Stimulated activated CD8-positive, alpha-beta memory T cell treated with anti-CD3 and anti-CD28 coated beads, Interleukin-4, amount 100 ng/mL, for 24 hours (primary cell): ENCODE measurements around the gene PCDHGB5.
"Not testable (repeated sequence)": the region's sequence is repeated elsewhere in the genome, so short reads cannot be mapped to it uniquely, and the experiment has no call there.

Experiments
- DNase-seq: peaks from one replicate; pipeline ENCODE4 v3.0.0-alpha.2; 2020; ENCODE audit warnings: low read depth

PCDHGB5 gene

GRCh38 chr5:141412854-141413539 lies 15.2 kb downstream of the PCDHGB5 start, which contains the start of gene PCDHGA10:
Gene PCDHGA10, plus strand, starts transcription at chr5:141412987. Its CDS starts 189 bp downstream, at chr5:141413176.
- no peak for DNase-seq

GRCh38 chr5:141413540-141414069 lies 15.9 kb downstream of the PCDHGB5 start:
- DNase-seq, result no peak

- not testable (repeated sequence) for DNase-seq
These were observed 17.0 kb downstream of the PCDHGB5 start for GRCh38 chr5:141414548-141415274.

- not testable (repeated sequence) for DNase-seq
These were observed 17.5 kb downstream of the PCDHGB5 start for GRCh38 chr5:141415275-141415618.

- not testable (repeated sequence) for DNase-seq
These were observed 19.9 kb downstream of the PCDHGB5 start, which contains the start of gene PCDHGB7 for GRCh38 chr5:141417494-141418172. Gene PCDHGB7, plus strand, starts transcription at chr5:141417677. Its CDS starts 183 bp downstream, at chr5:141417860.

GRCh38 chr5:141419074-141419880 lies 21.5 kb downstream of the PCDHGB5 start:
- no peak for DNase-seq

- no peak for DNase-seq
These were observed 23.2 kb downstream of the PCDHGB5 start, which contains the start of gene PCDHGA11 for GRCh38 chr5:141420855-141421488. Gene PCDHGA11, plus strand, starts transcription at chr5:141421051. Its CDS starts 177 bp downstream, at chr5:141421228.

- DNase-seq, result no peak
These were observed 23.7 kb downstream of the PCDHGB5 start for GRCh38 chr5:141421489-141421855.

GRCh38 chr5:141422742-141423291 lies 25.1 kb downstream of the PCDHGB5 start:
- no peak for DNase-seq

- no peak for DNase-seq
These were observed 30.2 kb downstream of the PCDHGB5 start for GRCh38 chr5:141427783-141428426.

- no peak for DNase-seq
These were observed 32.8 kb downstream of the PCDHGB5 start, which contains the start of gene PCDHGA12 for GRCh38 chr5:141430332-141431113. Gene PCDHGA12, plus strand, starts transcription at chr5:141430507. Its CDS starts 253 bp downstream, at chr5:141430760.

GRCh38 chr5:141431286-141431685 lies 33.5 kb downstream of the PCDHGB5 start:
- DNase-seq, result no peak

- DNase-seq, result not testable (repeated sequence)
These were observed 34.6 kb downstream of the PCDHGB5 start for GRCh38 chr5:141432308-141432707.

GRCh38 chr5:141432726-141433125 lies 35.0 kb downstream of the PCDHGB5 start:
- DNase-seq, result not testable (repeated sequence)

- DNase-seq, result no peak
These were observed 36.3 kb downstream of the PCDHGB5 start for GRCh38 chr5:141434006-141434405.

GRCh38 chr5:141437221-141437620 lies 39.5 kb downstream of the PCDHGB5 start:
- DNase-seq, result no peak

- DNase-seq, result no peak
These were observed 41.8 kb downstream of the PCDHGB5 start for GRCh38 chr5:141439411-141440141.

GRCh38 chr5:141440341-141440740 lies 42.6 kb downstream of the PCDHGB5 start:
- DNase-seq, result no peak
